ENCODE data around the gene SPEN.
"Not testable (repeated sequence)": the region's sequence is repeated elsewhere in the genome, so short reads cannot be mapped to it uniquely, and the experiment has no call there.

The SPEN gene

DNA sequence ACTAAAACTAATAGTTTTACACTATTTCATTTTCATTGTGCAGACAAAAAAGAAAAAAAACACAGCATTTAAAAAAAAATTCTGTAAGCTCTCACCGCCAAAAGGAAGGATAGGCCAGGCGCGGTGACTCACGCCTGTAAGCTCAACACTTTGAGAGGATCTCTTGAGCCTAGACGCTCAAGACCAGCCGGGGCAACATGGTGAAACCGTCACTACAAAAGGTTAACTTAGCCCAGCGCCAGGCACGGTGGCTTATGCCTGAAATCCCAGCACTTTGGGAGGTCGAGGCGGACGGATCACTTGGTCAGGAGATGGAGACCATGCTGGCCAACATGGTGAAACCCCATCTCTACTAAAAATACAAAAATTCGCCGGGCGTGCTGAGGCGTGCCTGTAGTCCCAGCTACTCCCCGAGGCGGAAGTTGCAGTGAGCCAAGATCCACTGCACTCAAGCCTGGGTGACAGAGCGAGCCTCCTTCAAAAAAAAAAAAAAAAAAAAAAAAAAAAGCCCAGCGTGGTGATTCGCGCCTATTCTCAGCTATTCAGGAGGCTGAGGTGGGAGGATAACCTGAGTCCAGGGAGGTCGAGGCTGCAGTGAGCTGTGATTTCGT lies 14.3 kb upstream of the SPEN start:
- H3K27me3 ChIP-seq (replicated peaks) = no peaks in the 10 kb centered on the region
- H3K27ac ChIP-seq = peak overlapping the region; percentile 65
- no peaks in the 10 kb centered on the region for H3K36me3 ChIP-seq (replicated peaks)
- peak; percentile 28 for DNase-seq
- TF ChIP-seq, protein P1, sequence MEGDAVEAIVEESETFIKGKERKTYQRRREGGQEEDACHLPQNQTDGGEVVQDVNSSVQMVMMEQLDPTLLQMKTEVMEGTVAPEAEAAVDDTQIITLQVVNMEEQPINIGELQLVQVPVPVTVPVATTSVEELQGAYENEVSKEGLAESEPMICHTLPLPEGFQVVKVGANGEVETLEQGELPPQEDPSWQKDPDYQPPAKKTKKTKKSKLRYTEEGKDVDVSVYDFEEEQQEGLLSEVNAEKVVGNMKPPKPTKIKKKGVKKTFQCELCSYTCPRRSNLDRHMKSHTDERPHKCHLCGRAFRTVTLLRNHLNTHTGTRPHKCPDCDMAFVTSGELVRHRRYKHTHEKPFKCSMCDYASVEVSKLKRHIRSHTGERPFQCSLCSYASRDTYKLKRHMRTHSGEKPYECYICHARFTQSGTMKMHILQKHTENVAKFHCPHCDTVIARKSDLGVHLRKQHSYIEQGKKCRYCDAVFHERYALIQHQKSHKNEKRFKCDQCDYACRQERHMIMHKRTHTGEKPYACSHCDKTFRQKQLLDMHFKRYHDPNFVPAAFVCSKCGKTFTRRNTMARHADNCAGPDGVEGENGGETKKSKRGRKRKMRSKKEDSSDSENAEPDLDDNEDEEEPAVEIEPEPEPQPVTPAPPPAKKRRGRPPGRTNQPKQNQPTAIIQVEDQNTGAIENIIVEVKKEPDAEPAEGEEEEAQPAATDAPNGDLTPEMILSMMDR (IDR thresholded peaks at IDR 0.05; ENCODE audit: low read depth, low read length, missing control alignments) = no peak
- peak overlapping the region; percentile 76 for H3K4me3 ChIP-seq (ENCODE audit: low read depth, low read length)
- in situ Hi-C loops (cut with HindIII; ENCODE audit: low pct_ligation_motif_present, low sequenced_read_pairs) = no loop called here

DNA sequence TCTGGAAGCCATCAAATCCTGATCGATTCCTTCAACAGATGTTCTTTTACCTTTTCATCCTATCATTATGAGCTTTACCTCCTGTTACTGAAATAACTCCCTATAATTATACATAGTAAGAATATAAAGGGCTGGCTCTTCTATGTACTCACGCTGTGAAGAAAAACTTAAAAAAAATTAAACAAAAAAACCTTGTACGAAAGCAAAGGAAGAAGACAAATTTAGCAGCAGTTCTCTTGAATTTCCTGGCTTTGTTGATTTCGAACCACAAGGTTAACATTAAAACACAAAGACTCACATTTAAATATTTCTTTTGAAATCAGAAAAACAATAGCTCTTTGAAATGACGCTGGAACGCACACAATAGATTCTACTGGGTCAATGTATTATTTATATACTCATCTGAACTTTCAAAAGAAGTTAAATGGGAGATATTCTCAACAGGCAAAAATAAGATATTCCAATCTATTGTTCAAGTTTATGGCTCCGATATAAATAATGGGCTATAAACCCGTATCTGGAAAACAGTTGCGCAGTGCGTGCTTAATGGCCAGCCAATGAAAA lies 13.6 kb upstream of the SPEN start:
- Histone ChIP-seq H3K27ac (peak overlapping the region; percentile 91), H3K4me3 (ENCODE audit: low read depth, low read length) (peak overlapping the region; percentile 76), H3K36me3 (replicated peaks) (no peaks in the 10 kb centered on the region), H3K27me3 (replicated peaks) (no peaks in the 10 kb centered on the region)
- TF ChIP-seq, protein P1 (IDR thresholded peaks at IDR 0.05; ENCODE audit: low read depth, low read length, missing control alignments) = no peak
- DNase-seq = no peak
- in situ Hi-C loops (cut with HindIII; ENCODE audit: low pct_ligation_motif_present, low sequenced_read_pairs) = no loop called here

DNA sequence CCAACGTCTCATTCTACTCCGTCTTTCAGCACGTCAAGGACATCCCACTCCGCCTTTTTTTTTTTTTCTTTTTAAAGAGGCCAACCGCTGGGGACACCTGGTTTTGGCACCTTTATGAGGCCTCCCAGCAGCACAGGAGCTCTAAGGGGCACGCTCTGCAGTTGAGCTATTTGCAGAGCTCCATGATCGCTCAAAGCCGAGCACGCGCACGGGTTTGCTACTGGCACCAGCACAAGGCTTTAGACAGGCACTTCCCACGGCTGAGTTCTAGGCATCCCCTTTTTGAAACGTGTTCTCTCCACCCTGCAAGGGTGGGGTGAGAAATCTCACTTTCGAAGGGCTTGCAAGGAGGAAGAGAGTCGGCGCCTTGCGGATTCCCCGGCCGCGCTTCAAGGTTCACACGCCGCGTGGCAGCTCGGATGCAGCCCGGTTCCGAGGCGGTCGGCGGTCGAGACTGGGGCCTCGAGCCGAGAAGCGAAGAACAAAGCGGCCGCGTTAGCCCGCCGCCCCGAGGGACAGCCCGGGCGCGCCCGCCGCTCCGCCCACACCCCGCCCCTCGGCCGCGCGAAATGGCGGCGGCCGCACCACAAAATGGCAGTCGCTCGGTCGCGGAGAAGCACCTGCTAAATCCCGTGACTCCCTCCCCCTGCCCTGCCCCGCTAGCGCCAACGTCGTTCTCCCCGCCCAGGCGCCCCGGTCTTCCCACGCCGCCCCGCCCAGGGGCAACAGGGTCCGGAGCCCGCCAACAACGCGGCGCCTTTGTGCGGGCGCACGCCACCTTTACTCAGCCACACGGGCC lies 12.9 kb upstream of the SPEN start:
- in situ Hi-C loops (cut with HindIII; ENCODE audit: low pct_ligation_motif_present, low sequenced_read_pairs) = no loop called here
- peak overlapping the region; percentile 91 for H3K27ac ChIP-seq
- H3K27me3 ChIP-seq (replicated peaks) = no peaks in the 10 kb centered on the region
- peak overlapping the region; percentile 76 for H3K4me3 ChIP-seq (ENCODE audit: low read depth, low read length)
- TF ChIP-seq, protein P1 (IDR thresholded peaks at IDR 0.05; ENCODE audit: low read depth, low read length, missing control alignments) = no peak
- H3K36me3 ChIP-seq (replicated peaks) = no peaks in the 10 kb centered on the region
- DNase-seq = peak; percentile 87

DNA sequence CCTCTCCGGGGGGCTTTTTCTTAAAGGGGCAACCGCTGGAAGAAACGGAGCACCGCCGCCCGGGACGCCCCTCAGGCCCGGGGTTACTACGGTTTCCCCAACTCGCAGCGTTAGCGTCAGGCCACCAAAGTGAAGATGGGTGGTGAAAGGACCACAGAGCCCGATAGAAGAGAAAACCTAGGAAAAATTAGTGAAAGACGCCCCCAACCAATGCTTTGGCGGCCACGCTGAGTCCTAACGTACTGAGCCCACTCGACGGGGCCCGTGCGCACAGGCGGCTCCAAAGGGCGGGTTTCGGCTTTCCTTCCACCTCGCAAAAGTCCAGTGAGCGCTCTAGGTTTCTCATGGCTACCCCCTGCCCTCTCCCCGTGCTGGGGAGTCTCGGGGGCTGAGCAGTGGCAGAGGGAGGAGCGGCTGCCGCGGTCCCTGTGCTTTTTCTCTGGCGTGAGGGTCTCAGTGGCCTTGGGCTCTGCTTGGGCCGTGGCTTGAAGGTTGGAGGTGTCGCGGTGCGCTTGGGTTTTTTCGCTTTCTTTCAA lies 12.2 kb upstream of the SPEN start:
- Histone ChIP-seq H3K36me3 (replicated peaks) (no peaks in the 10 kb centered on the region), H3K27ac (peak overlapping the region; percentile 91), H3K4me3 (ENCODE audit: low read depth, low read length) (peak overlapping the region; percentile 76), H3K27me3 (replicated peaks) (no peaks in the 10 kb centered on the region)
- in situ Hi-C loops (cut with HindIII; ENCODE audit: low pct_ligation_motif_present, low sequenced_read_pairs) = no loop called here
- DNase-seq = no peak
- TF ChIP-seq, protein P1 (IDR thresholded peaks at IDR 0.05; ENCODE audit: low read depth, low read length, missing control alignments) = no peak

DNA sequence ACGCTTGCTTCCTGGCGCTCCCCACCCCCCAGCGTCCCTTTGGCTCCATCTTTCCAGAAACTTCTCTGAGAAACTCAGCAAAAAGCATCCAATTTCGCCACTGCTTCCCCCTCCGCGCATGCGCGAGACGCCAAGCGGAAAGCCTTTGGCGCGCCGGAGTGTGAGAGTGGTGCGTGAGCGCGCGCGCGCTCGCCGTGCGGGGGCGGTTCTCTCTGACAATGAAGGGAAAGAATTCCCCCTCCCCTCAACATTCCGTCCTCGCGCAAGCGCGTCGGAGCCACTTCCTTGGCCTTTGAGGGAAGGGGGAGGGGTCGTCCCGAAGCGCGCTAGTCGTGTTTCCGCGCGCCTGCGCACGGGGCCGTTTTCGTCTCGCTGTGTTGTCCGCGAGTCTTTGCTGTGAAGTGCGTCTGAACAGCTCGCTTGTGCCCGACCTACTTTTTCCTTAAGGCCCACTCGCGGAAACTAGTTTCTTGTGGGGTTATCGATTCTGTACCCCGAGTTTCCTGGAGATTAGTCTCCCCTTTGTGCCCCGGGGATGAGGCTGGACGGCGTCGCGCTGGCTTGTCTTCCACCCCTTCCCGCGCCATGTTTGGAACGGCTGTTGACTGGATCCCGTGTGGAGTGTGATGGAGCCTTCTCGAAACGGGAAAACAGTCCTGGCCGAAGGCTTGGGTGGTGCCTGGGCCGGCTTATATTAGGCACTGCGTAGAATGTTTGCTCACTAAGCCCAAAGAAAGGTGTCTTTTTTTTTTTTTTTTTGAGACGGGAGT lies 11.6 kb upstream of the SPEN start:
- TF ChIP-seq, protein P1 (IDR thresholded peaks at IDR 0.05; ENCODE audit: low read depth, low read length, missing control alignments) = no peak
- Histone ChIP-seq H3K4me3 (ENCODE audit: low read depth, low read length) (peak overlapping the region; percentile 76), H3K27me3 (replicated peaks) (no peaks in the 10 kb centered on the region), H3K27ac (peak overlapping the region; percentile 91), H3K36me3 (replicated peaks) (no peaks in the 10 kb centered on the region)
- peak; percentile 99 for DNase-seq
- in situ Hi-C loops (cut with HindIII; ENCODE audit: low pct_ligation_motif_present, low sequenced_read_pairs) = no loop called here

DNA sequence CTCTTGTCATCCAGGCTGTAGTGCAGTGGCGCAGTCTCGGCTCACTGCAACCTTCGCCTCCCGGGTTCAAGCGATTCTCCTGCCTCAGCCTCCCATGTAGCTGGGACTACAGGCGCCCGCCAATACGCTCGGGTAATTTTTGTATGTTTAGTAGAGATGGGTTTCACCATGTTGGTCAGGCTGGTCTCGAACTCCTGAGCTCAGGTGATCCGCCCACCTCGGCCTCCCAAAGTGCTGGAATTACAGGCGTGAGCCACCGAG lies 11.1 kb upstream of the SPEN start:
- in situ Hi-C loops (cut with HindIII; ENCODE audit: low pct_ligation_motif_present, low sequenced_read_pairs); H3K27ac ChIP-seq; H3K27me3 ChIP-seq (replicated peaks); H3K36me3 ChIP-seq (replicated peaks); DNase-seq: not testable (repeated sequence)
- H3K4me3 ChIP-seq (ENCODE audit: low read depth, low read length) = peak overlapping the region; percentile 64
